Measurements from ENCODE around the gene MCHR1.
A peak's percentile ranks its signal among the peaks of the same experiment; 100 is the strongest.

The MCHR1 gene

DNA sequence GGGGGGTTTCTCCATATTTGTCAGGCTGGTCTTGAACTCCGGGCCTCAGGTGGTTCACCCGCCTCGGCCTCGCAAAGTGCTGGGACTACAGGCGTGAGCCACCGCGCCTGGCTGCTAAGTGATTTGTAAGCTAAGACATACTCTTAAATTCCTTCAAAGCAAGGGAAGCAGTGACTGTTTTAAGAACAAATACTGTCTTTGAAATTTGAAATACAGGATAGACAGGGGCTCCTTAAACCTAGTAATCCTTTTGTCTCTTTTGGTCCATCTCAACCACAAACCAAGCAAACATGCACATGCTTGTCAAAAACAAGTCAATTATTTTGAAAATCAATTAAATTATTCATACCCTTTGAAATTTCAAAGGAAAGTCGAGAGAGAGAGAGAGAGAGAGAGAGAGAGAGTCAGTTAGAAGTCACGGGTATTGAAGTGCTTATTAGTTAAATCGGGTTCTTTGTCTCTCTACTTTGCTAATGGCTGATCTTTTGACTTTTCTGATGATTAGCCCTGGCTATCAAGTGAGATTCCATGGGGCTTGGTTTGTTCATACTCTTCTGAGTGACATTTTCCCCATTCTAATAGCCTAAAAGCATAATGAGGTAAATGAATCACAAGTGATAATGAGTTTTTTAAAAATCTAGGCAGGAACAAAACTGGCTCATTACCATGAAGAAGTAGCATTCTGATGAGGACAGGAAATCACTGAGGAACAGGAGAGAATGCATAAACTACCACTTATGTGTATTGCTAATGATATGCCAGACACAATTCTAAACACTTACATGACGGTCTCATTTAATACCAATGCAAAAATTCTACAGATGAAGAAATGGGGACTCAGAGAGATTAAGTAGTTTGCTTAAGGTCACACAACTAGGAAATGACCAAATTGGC lies 48.0 kb downstream of the MCHR1 start:
- no peak for DNase-seq (ENCODE audit: low read depth in 2 of 2)

DNA sequence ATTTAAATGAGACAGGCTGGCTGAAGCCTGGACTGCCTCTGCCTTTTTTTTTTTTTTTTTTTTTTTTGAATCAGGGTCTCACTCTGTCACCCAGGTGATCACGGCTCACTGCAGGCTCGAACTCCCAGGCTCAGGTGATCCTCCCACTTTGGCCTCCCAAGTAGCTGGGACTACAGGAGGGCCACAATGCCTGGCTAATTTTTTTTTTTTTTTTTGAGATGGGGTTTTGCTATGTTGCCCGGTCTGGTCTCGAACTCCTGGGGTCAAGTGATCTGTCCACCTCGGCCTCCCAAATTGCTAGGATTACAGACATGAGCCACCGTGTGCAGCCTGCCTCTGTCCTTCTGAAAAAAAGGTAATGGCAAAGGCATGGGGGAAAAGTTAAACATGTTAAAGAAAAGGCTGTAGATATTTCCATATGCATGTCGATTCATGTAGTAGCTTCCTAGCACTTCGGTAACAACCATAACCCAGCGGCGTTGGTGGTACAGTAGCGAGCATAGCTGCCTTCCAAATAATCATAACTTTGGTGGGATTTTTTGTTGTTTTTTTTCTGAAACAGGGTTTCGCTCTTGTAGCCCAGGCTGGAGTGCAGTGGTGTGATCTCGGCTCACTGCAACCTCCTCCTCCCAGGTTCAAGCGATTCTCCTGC lies 48.8 kb downstream of the MCHR1 start:
- DNase-seq (ENCODE audit: low read depth in 2 of 2) = no peak

DNA sequence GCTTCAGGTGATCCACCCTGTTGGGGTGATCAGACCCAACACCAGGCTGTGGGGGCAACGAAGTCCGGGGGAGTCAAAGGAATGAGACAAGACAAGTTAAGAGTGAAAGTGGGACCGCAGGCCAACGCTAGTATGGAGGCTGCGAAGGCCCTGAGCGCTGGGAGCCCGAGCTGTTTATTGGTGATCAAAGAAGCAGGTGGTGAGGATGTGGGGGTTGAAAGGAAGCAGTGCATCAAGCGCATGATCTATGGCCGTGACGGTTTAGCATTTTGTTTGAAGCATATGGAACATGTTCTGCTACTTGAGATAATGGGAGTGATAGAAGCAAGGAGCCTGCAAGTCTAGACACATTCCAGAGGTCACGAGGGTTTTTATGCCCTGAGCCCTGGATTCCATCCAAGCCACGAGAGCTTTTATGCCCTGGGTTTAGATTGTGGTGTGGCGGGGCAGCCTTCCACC lies 49.5 kb downstream of the MCHR1 start:
- DNase-seq (ENCODE audit: low read depth in 2 of 2) = peak in 1 of 2 donors; percentile 34

DNA sequence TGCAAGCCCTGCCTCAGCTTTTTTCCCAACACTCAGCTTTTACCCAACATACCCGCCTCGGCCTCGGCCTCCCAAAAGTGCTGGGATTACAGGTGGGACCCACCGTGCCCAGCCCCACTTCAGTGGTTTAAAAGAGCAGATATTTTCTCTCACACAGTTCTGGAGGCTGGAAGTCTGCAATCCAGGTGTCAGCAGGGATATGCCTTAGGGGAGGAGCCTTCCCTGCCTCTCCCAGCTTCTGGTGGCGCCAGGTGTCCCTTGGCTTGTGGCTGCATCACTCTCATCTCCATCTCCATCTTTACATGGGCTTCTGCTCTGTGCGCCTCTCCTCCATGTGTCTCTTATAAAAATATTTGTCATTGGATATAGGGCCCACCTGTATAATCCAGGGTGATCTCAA lies 50.0 kb downstream of the MCHR1 start:
- DNase-seq (ENCODE audit: low read depth in 2 of 2) = no peak

All from activated CD4-positive, alpha-beta T cell treated with anti-CD3 and anti-CD28 coated beads for 24 hours (primary cell).